Peyer's patch (tissue), 4 donors: ENCODE data around the gene LYZL6.

Experiments used
- POLR2A ChIP-seq, 2 donors: fragments of 450-650 bp; IDR thresholded peaks; one replicate each; pipeline ENCODE4 v1.5.1; 2017; ENCODE audit warnings: antibody characterized with exemption in 2 of 2, mild to moderate bottlenecking in 2 of 2, moderate library complexity in 2 of 2
- TF ChIP-seq, protein P1 (sequence below), 6 experiments: fragments of 450-650 bp in 4 of 6; fragments of 200-600 bp in 2 of 6; sonication (generic) in 1 of 6; IDR thresholded peaks; one replicate each; pipeline ENCODE4 v1.5.1; 2017 to 2019; ENCODE audit warnings: antibody characterized with exemption in 6 of 6, mild to moderate bottlenecking in 3 of 6, moderate library complexity in 1 of 6

DNA sequence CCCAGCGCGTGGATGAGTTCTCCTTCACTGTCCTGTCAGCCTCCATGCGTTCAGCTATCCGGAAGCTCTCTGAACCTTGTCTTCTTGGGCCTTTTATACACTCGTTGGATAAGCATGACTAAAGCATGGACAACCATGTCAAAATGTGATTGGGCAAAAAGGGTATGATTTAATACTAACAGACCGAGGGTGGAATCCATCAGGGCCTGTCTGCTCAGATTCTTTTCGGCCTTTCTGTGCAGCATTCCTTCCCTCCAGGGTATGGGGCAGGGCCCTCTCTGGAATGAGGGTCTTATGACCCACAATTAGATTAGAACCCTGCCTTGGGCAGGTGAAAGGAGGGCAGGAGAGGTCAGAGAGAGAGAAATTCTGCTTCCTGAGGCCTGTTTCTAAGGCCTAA is 49.3 kb downstream of the LYZL6 start:
- TF ChIP-seq, protein P1, sequence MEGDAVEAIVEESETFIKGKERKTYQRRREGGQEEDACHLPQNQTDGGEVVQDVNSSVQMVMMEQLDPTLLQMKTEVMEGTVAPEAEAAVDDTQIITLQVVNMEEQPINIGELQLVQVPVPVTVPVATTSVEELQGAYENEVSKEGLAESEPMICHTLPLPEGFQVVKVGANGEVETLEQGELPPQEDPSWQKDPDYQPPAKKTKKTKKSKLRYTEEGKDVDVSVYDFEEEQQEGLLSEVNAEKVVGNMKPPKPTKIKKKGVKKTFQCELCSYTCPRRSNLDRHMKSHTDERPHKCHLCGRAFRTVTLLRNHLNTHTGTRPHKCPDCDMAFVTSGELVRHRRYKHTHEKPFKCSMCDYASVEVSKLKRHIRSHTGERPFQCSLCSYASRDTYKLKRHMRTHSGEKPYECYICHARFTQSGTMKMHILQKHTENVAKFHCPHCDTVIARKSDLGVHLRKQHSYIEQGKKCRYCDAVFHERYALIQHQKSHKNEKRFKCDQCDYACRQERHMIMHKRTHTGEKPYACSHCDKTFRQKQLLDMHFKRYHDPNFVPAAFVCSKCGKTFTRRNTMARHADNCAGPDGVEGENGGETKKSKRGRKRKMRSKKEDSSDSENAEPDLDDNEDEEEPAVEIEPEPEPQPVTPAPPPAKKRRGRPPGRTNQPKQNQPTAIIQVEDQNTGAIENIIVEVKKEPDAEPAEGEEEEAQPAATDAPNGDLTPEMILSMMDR (IDR thresholded peaks at IDR 0.05), result no peak
- TF ChIP-seq POLR2A (IDR thresholded peaks at IDR 0.05), result no peak
